Naive thymus-derived CD4-positive, alpha-beta T cell (primary cell): ENCODE data around the gene FKBP5. TPM values are rescaled to one million over a fixed set of nuclear protein-coding genes. Genes with fewer than 3 reads are reported as not detected.
"Not testable (repeated sequence)": the region's sequence is repeated elsewhere in the genome, so short reads cannot be mapped to it uniquely, and the experiment has no call there.

Experiments used
- ATAC-seq: fragments of 150-1000 bp; cut with Tn5 transposase; 2 replicates; pipeline ENCODE4 v1.10.0; 2021; ENCODE audit warnings: mild to moderate bottlenecking, moderate library complexity
- CTCF ChIA-PET: fragments of 350-600 bp; sonication (Branson Sonifier 250); formaldehyde crosslinking; loops from one replicate; lab custom pipeline; 2021; ENCODE audit warnings: antibody characterized with exemption; lab: Charles Lee
- POLR2A ChIA-PET: fragments of 350-600 bp; sonication (Branson Sonifier 250); formaldehyde crosslinking; loops from one replicate; lab custom pipeline; 2021; ENCODE audit warnings: antibody characterized with exemption, inconsistent platforms; lab: Charles Lee
- DNase-seq, 9 donors: peaks; one replicate each; pipeline versions ENCODE4 v3.0.0 to v3.0.0-alpha.2; 2020 to 2022; ENCODE audit warnings: mixed read lengths in 1 of 9
- H3K27ac ChIP-seq: one replicate; pipeline ENCODE4 v1.7.0; 2013; ENCODE audit warnings: mild to moderate bottlenecking, low read depth, low read length, moderate library complexity
- H3K27me3 ChIP-seq, 2 donors: one replicate each; pipeline ENCODE4 v1.7.0; 2013; ENCODE audit warnings: low read length in 2 of 2, mild to moderate bottlenecking in 2 of 2, moderate library complexity in 2 of 2; ENCODE audit not compliant: control insufficient read depth in 2 of 2, insufficient read depth in 2 of 2
- H3K36me3 ChIP-seq, 3 experiments: 1 replicate in 2 of 3; 2 replicates in 1 of 3; pipeline ENCODE4 v1.7.0; 2013; ENCODE audit warnings: low read length in 3 of 3, mild to moderate bottlenecking in 3 of 3, moderate library complexity in 1 of 3; ENCODE audit not compliant: insufficient read depth in 3 of 3, control insufficient read depth in 2 of 3
- H3K4me1 ChIP-seq, 2 donors: one replicate each; pipeline ENCODE4 v1.7.0; 2013; ENCODE audit warnings: low read length in 2 of 2, mild to moderate bottlenecking in 2 of 2, moderate library complexity in 1 of 2; ENCODE audit not compliant: control insufficient read depth in 2 of 2, insufficient read depth in 2 of 2
- H3K4me3 ChIP-seq: 2 replicates; pipeline ENCODE4 v1.7.0; 2013; ENCODE audit warnings: mild to moderate bottlenecking, low read length
- H3K9me3 ChIP-seq, 3 experiments: 1 replicate in 2 of 3; 2 replicates in 1 of 3; pipeline ENCODE4 v1.7.0; 2013; ENCODE audit warnings: low read length in 3 of 3; ENCODE audit not compliant: control insufficient read depth in 2 of 3
- H3K27ac Mint-ChIP-seq, 9 donors: one replicate each; pipeline ENCODE4 v1.8.0; 2020 to 2022; ENCODE audit warnings: mixed read lengths in 9 of 9, mild to moderate bottlenecking in 8 of 9, moderate library complexity in 5 of 9, inconsistent platforms in 2 of 9
- H3K27me3 Mint-ChIP-seq, 5 donors: one replicate each; pipeline ENCODE4 v1.8.0; 2021 to 2022; ENCODE audit warnings: mixed read lengths in 5 of 5, mild to moderate bottlenecking in 1 of 5
- H3K36me3 Mint-ChIP-seq, 5 donors: one replicate each; pipeline ENCODE4 v1.8.0; 2020 to 2022; ENCODE audit warnings: mixed read lengths in 5 of 5, mild to moderate bottlenecking in 3 of 5, inconsistent platforms in 1 of 5
- H3K4me1 Mint-ChIP-seq, 7 donors: one replicate each; pipeline ENCODE4 v1.8.0; 2020 to 2022; ENCODE audit warnings: mixed read lengths in 7 of 7, mild to moderate bottlenecking in 3 of 7, inconsistent platforms in 1 of 7
- H3K4me3 Mint-ChIP-seq, 10 donors: one replicate each; pipeline ENCODE4 v1.8.0; 2020 to 2022; ENCODE audit warnings: mild to moderate bottlenecking in 10 of 10, mixed read lengths in 10 of 10, moderate library complexity in 6 of 10, inconsistent platforms in 2 of 10
- H3K9me3 Mint-ChIP-seq, 11 donors: one replicate each; pipeline ENCODE4 v1.8.0; 2020 to 2022; ENCODE audit warnings: mixed read lengths in 11 of 11, mild to moderate bottlenecking in 4 of 11, inconsistent platforms in 1 of 11, moderate library complexity in 1 of 11
- intact Hi-C, 2 donors: fragments of 100-400 bp; cut with micrococcal nuclease; formaldehyde crosslinking; loops; one replicate each; pipeline ENCODE4 v1.15.1; 2023
- polyA plus RNA-seq, 2 donors: library from polyadenylated mRNA; unstranded; fragments of 300-500 nt; fragmentation: Illumina TruSeq; gene quantifications; one replicate each; pipeline ENCODE4 v1.2.3, GENCODE V29; 2021
- total RNA-seq, 6 experiments: library from RNA in 5 of 6; stranded (reverse) in 5 of 6; gene quantifications; 1 replicate in 5 of 6; 2 replicates in 1 of 6; pipeline ENCODE4 v1.2.3 and lab custom pipeline; 2021 to 2026

FKBP5 gene
- total and polyA plus RNA-seq, 7 experiments from 2014 or later: 56.7 to 324 (median 80.2) TPM

GRCh38 chr6:35599761-35600658 lies 88.7 kb downstream of the FKBP5 start:
- Histone ChIP-seq H3K4me1 (peaks cover 76 to 81% of the 10 kb centered on the region in 2 donors), H3K9me3 (no peaks in the 10 kb centered on the region), H3K27ac (peak overlapping the region; percentile 87), H3K36me3 (peaks cover 0 to 11% (median 0%) of the 10 kb centered on the region in 3 experiments), H3K27me3 (no peaks in the 10 kb centered on the region), H3K4me3 (peak overlapping the region; percentile 46)
- POLR2A ChIA-PET: interaction anchor here (0.8 to 18.9 kb wide), 11 partner anchors 10 to 132 kb away, joined by 3 to 426 read pairs (median 4); partner anchors contain the start of gene ARMC12
- ATAC-seq (no peak), DNase-seq (peak in 6 of 9 donors; percentile 24 to 53 (median 46))
- Mint-ChIP-seq H3K27ac (peak overlapping the region; percentile 90 to 97 (median 93)), H3K9me3 (no peaks in the 10 kb centered on the region), H3K27me3 (no peaks in the 10 kb centered on the region), H3K4me3 (peak overlapping the region; percentile 51 to 90 (median 86)), H3K36me3 (peaks cover 5 to 38% (median 27%) of the 10 kb centered on the region in 5 donors), H3K4me1 (peaks cover 32 to 91% (median 78%) of the 10 kb centered on the region in 7 donors)
- CTCF ChIA-PET: interaction anchor here (0.6 to 19.5 kb wide), 8 partner anchors 9 to 595 kb away, joined by 3 to 272 read pairs (median 22); partner anchors contain the start of gene ARMC12
- intact Hi-C loops: loop anchor here (2.0 to 5.0 kb wide), 2 partner anchors 67 to 89 kb away; partner anchors contain the start of gene FKBP5 (in 1 of the 2)

GRCh38 chr6:35598621-35599020 lies 90.1 kb downstream of the FKBP5 start:
- H3K27me3 Mint-ChIP-seq, DNase-seq, H3K4me3 ChIP-seq, H3K9me3 Mint-ChIP-seq, H3K9me3 ChIP-seq, ATAC-seq, H3K27me3 ChIP-seq, intact Hi-C loops: not testable (repeated sequence)
- peaks cover 78 to 82% of the 10 kb centered on the region in 2 donors for H3K4me1 ChIP-seq
- peak overlapping the region; percentile 87 for H3K27ac ChIP-seq
- Mint-ChIP-seq H3K4me3 (peak overlapping the region in 3 of 10 donors; percentile 52 to 88 (median 83)), H3K4me1 (peaks cover 35 to 91% (median 82%) of the 10 kb centered on the region in 7 donors), H3K27ac (peak overlapping the region in 8 of 9 donors; percentile 90 to 97 (median 94)), H3K36me3 (peaks cover 9 to 39% (median 36%) of the 10 kb centered on the region in 5 donors)
- H3K36me3 ChIP-seq: peaks cover 0 to 11% (median 0%) of the 10 kb centered on the region in 3 experiments
- ChIA-PET POLR2A (interaction anchor here (5.4 to 18.9 kb wide), 4 partner anchors 10 to 133 kb away, joined by 64 to 426 read pairs (median 280); partner anchors contain the start of gene ARMC12), CTCF (interaction anchor here (0.8 to 19.5 kb wide), 6 partner anchors 8 to 138 kb away, joined by 3 to 272 read pairs (median 23); partner anchors contain the start of gene ARMC12)

- Mint-ChIP-seq H3K36me3 (peaks cover 13 to 52% (median 44%) of the 10 kb centered on the region in 5 donors), H3K4me1 (peaks cover 43 to 94% (median 85%) of the 10 kb centered on the region in 7 donors), H3K27me3 (no peaks in the 10 kb centered on the region), H3K9me3 (no peaks in the 10 kb centered on the region), H3K27ac (peak overlapping the region; percentile 75 to 97 (median 93)), H3K4me3 (peak overlapping the region in 9 of 10 donors; percentile 34 to 80 (median 65))
- no peaks in the 10 kb centered on the region for H3K27me3 ChIP-seq
- no peak for DNase-seq
- intact Hi-C loops: no loop called here
- no peak overlapping the region for H3K4me3 ChIP-seq
- no peaks in the 10 kb centered on the region for H3K9me3 ChIP-seq
- H3K27ac ChIP-seq: peak overlapping the region; percentile 87
- H3K36me3 ChIP-seq: peaks cover 0 to 21% (median 0%) of the 10 kb centered on the region in 3 experiments
- peaks cover 62 to 82% of the 10 kb centered on the region in 2 donors for H3K4me1 ChIP-seq
- POLR2A ChIA-PET: interaction anchor here (1.2 to 18.9 kb wide), 5 partner anchors 8 to 135 kb away, joined by 4 to 426 read pairs (median 402); partner anchors contain the start of gene ARMC12
- CTCF ChIA-PET: interaction anchor here (0.6 to 19.5 kb wide), 2 partner anchors 24 to 1613 kb away, joined by 7 to 272 read pairs; no protein-coding TSS in a partner anchor
- ATAC-seq: no peak
These were observed 92.0 kb downstream of the FKBP5 start for GRCh38 chr6:35596448-35597442.

GRCh38 chr6:35594503-35595186 lies 94.1 kb downstream of the FKBP5 start:
- Mint-ChIP-seq H3K9me3 (no peaks in the 10 kb centered on the region), H3K36me3 (peaks cover 13 to 68% (median 64%) of the 10 kb centered on the region in 5 donors), H3K4me1 (peaks cover 47 to 98% (median 92%) of the 10 kb centered on the region in 7 donors), H3K27ac (peak overlapping the region; percentile 66 to 96 (median 92)), H3K4me3 (peak overlapping the region; percentile 58 to 85 (median 73)), H3K27me3 (no peaks in the 10 kb centered on the region)
- Histone ChIP-seq H3K4me3 (peak overlapping the region; percentile 30), H3K9me3 (no peaks in the 10 kb centered on the region), H3K36me3 (peaks cover 0 to 33% (median 0%) of the 10 kb centered on the region in 3 experiments), H3K4me1 (peaks cover 48 to 97% of the 10 kb centered on the region in 2 donors), H3K27me3 (no peaks in the 10 kb centered on the region), H3K27ac (peak overlapping the region; percentile 56)
- ATAC-seq: peak; percentile 50
- intact Hi-C loops: loop anchor here in 1 of 2 donors (1.0 kb wide), 2 partner anchors 8 to 10 kb away; no protein-coding TSS in a partner anchor
- peak in 5 of 9 donors; percentile 15 to 45 (median 31) for DNase-seq
- CTCF ChIA-PET: interaction anchor here (0.7 to 19.5 kb wide), 5 partner anchors 8 to 142 kb away, joined by 3 to 272 read pairs (median 4); partner anchors contain the start of gene ARMC12
- POLR2A ChIA-PET: interaction anchor here (0.6 to 18.9 kb wide), 8 partner anchors 8 to 293 kb away, joined by 3 to 426 read pairs (median 8); partner anchors contain the start of gene ARMC12

- peaks cover 30 to 94% of the 10 kb centered on the region in 2 donors for H3K4me1 ChIP-seq
- no peak for ATAC-seq
- ChIA-PET CTCF (interaction anchor here (0.5 to 13.8 kb wide), 9 partner anchors 8 to 143 kb away, joined by 3 to 364 read pairs (median 4); partner anchors contain the start of gene ARMC12), POLR2A (interaction anchor here (1.1 to 18.6 kb wide), 10 partner anchors 12 to 142 kb away, joined by 3 to 426 read pairs (median 8); no protein-coding TSS in a partner anchor)
- peaks cover 13 to 80% (median 75%) of the 10 kb centered on the region in 5 donors for H3K36me3 Mint-ChIP-seq
- no peak for DNase-seq
- H3K4me3 Mint-ChIP-seq: peak overlapping the region in 6 of 10 donors; percentile 32 to 80 (median 64)
- peak overlapping the region; percentile 8 for H3K4me3 ChIP-seq
- no peaks in the 10 kb centered on the region for H3K9me3 Mint-ChIP-seq
- no peaks in the 10 kb centered on the region for H3K9me3 ChIP-seq
- H3K27ac ChIP-seq: peak overlapping the region; percentile 22
- no peaks in the 10 kb centered on the region for H3K27me3 ChIP-seq
- no peaks in the 10 kb centered on the region for H3K27me3 Mint-ChIP-seq
- peaks cover 0 to 37% (median 0%) of the 10 kb centered on the region in 3 experiments for H3K36me3 ChIP-seq
- peaks cover 47 to 99% (median 91%) of the 10 kb centered on the region in 7 donors for H3K4me1 Mint-ChIP-seq
- intact Hi-C loops: no loop called here
- H3K27ac Mint-ChIP-seq: peak overlapping the region in 8 of 9 donors; percentile 42 to 95 (median 92)
These were observed 96.5 kb downstream of the FKBP5 start for GRCh38 chr6:35592178-35592577.
